ENCODE measurements around the gene BTBD1. TPM values are rescaled to one million over a fixed set of nuclear protein-coding genes. Genes with fewer than 3 reads are reported as not detected.

Gene BTBD1
- total and polyA plus RNA-seq, 8 donors = 41.4 to 64.5 (median 62.4) TPM

- H3K27ac ChIP-seq = peak within 1 kb of the TSS; percentile 80 to 94
- no peaks in the 10 kb centered on the region for H3K9me3 ChIP-seq
- peaks cover 0 to 38% of the 10 kb centered on the region in 2 donors for H3K27me3 ChIP-seq
- peak within 1 kb of the TSS; percentile 46 to 73 for H3K4me3 ChIP-seq
- TF ChIP-seq, protein P1, sequence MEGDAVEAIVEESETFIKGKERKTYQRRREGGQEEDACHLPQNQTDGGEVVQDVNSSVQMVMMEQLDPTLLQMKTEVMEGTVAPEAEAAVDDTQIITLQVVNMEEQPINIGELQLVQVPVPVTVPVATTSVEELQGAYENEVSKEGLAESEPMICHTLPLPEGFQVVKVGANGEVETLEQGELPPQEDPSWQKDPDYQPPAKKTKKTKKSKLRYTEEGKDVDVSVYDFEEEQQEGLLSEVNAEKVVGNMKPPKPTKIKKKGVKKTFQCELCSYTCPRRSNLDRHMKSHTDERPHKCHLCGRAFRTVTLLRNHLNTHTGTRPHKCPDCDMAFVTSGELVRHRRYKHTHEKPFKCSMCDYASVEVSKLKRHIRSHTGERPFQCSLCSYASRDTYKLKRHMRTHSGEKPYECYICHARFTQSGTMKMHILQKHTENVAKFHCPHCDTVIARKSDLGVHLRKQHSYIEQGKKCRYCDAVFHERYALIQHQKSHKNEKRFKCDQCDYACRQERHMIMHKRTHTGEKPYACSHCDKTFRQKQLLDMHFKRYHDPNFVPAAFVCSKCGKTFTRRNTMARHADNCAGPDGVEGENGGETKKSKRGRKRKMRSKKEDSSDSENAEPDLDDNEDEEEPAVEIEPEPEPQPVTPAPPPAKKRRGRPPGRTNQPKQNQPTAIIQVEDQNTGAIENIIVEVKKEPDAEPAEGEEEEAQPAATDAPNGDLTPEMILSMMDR (IDR thresholded peaks at IDR 0.05) = no peak
- no peaks in the 10 kb centered on the region for H3K36me3 ChIP-seq
- peaks cover 5 to 41% of the 10 kb centered on the region in 2 donors for H3K4me1 ChIP-seq
- peak in 1 of 4 donors; percentile 88 for DNase-seq
- ATAC-seq = peak; percentile 27
- intact Hi-C loops (cut with DNase I) = no loop called here
Measured at GRCh38 chr15:83106994-83107840, 40.2 kb upstream of the BTBD1 start, which contains the start of gene TM6SF1. Gene TM6SF1, plus strand, starts transcription at chr15:83107645. Its CDS starts 36 bp downstream, at chr15:83107681.

GRCh38 chr15:83105440-83105839, 38.4 kb upstream of the BTBD1 start:
- H3K9me3 ChIP-seq = no peaks in the 10 kb centered on the region
- H3K27ac ChIP-seq = no peak overlapping the region
- H3K4me1 ChIP-seq = peaks cover 5 to 43% of the 10 kb centered on the region in 2 donors
- ATAC-seq (no peak), DNase-seq (no peak)
- peaks cover 0 to 38% of the 10 kb centered on the region in 2 donors for H3K27me3 ChIP-seq
- H3K36me3 ChIP-seq = no peaks in the 10 kb centered on the region
- intact Hi-C loops (cut with DNase I) = no loop called here
- TF ChIP-seq, protein P1 (IDR thresholded peaks at IDR 0.05) = no peak
- H3K4me3 ChIP-seq = no peak overlapping the region

- H3K27ac ChIP-seq = no peak overlapping the region
- H3K4me3 ChIP-seq = no peak overlapping the region
- no peaks in the 10 kb centered on the region for H3K9me3 ChIP-seq
- peaks cover 0 to 26% of the 10 kb centered on the region in 2 donors for H3K27me3 ChIP-seq
- ATAC-seq (no peak), DNase-seq (peak in 1 of 4 donors; percentile 40)
- TF ChIP-seq, protein P1 (IDR thresholded peaks at IDR 0.05) = no peak
- intact Hi-C loops (cut with DNase I) = no loop called here
- H3K4me1 ChIP-seq = peaks cover 5 to 36% of the 10 kb centered on the region in 2 donors
- no peaks in the 10 kb centered on the region for H3K36me3 ChIP-seq
Measured at GRCh38 chr15:83104141-83104540, 37.1 kb upstream of the BTBD1 start.

DNA sequence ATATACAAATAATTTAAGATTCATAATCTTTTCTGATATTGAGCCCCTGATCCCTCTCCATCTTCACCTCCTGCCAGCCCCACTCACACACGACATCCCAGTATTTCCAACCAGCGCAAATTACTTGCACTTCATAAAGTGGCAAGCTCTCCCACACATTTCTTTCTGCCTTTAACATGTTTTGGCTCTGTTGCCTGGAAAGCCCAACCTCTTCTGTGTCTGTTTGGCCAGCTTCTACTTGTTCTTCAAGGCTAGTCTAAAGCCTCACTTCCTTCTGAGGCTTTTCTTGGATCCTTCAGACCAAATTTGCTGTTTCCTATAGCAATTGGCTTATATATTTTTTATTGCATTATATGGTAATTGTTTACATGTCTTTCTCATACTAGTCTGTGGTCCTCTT, 35.3 kb upstream of the BTBD1 start:
- intact Hi-C loops (cut with DNase I) = no loop called here
- no peak for ATAC-seq

More for the DNA sequence above, 35.3 kb upstream of the BTBD1 start:
- H3K9me3 ChIP-seq = no peaks in the 10 kb centered on the region
- H3K4me3 ChIP-seq = no peak overlapping the region
- H3K36me3 ChIP-seq = no peaks in the 10 kb centered on the region
- peaks cover 0 to 8% of the 10 kb centered on the region in 2 donors for H3K27me3 ChIP-seq
- no peak for DNase-seq
- peaks cover 0 to 18% of the 10 kb centered on the region in 2 donors for H3K4me1 ChIP-seq
- TF ChIP-seq, protein P1 (IDR thresholded peaks at IDR 0.05) = no peak
- no peak overlapping the region for H3K27ac ChIP-seq

Data from left lung (tissue), 10 donors.